Activated effector memory CD4-positive, alpha-beta T cell treated with anti-CD3 and anti-CD28 coated beads, Interleukin-2, amount 50 U/mL, for 16 hours (primary cell): ENCODE measurements around the gene RUFY4.

ENCODE experiments used
- DNase-seq: peaks from one replicate; pipeline ENCODE4 v3.0.0-alpha.2; 2020

RUFY4 gene

GRCh38 chr2:218068721-218069334 lies at the start of gene RUFY4:
Gene RUFY4, plus strand, starts transcription at chr2:218069253. Its CDS starts 1,353 bp downstream, at chr2:218070606.
- peak; percentile 84 for DNase-seq

GRCh38 chr2:218019411-218020060 lies 49.5 kb upstream of the RUFY4 start:
- no peak for DNase-seq

GRCh38 chr2:218020281-218020680 lies 48.8 kb upstream of the RUFY4 start:
- DNase-seq = no peak

- no peak for DNase-seq
These were observed 48.0 kb upstream of the RUFY4 start for GRCh38 chr2:218020966-218021535.

- peak; percentile 56 for DNase-seq
These were observed 47.4 kb upstream of the RUFY4 start for GRCh38 chr2:218021536-218022071.

- peak; percentile 5 for DNase-seq
These were observed 46.8 kb upstream of the RUFY4 start for GRCh38 chr2:218022131-218022850.

GRCh38 chr2:218022851-218023530 lies 46.1 kb upstream of the RUFY4 start:
- peak; percentile 54 for DNase-seq

GRCh38 chr2:218023636-218024035 lies 45.4 kb upstream of the RUFY4 start:
- DNase-seq = peak; percentile 45

GRCh38 chr2:218024336-218024735 lies 44.7 kb upstream of the RUFY4 start:
- peak; percentile 45 for DNase-seq

GRCh38 chr2:218024871-218025270 lies 44.2 kb upstream of the RUFY4 start:
- DNase-seq = peak; percentile 28

- DNase-seq = peak; percentile 44
These were observed 42.8 kb upstream of the RUFY4 start for GRCh38 chr2:218026244-218026643.

- DNase-seq = peak; percentile 53
These were observed 42.2 kb upstream of the RUFY4 start for GRCh38 chr2:218026676-218027425.

GRCh38 chr2:218027426-218028188 lies 41.4 kb upstream of the RUFY4 start:
- DNase-seq = peak; percentile 54

- no peak for DNase-seq
These were observed 40.9 kb upstream of the RUFY4 start for GRCh38 chr2:218028189-218028495.

GRCh38 chr2:218028562-218029348 lies 40.3 kb upstream of the RUFY4 start:
- peak; percentile 46 for DNase-seq

- DNase-seq = peak; percentile 36
These were observed 39.4 kb upstream of the RUFY4 start for GRCh38 chr2:218029366-218030360.

- DNase-seq = no peak
These were observed 38.5 kb upstream of the RUFY4 start for GRCh38 chr2:218030409-218031195.

GRCh38 chr2:218031261-218031660 lies 37.8 kb upstream of the RUFY4 start:
- no peak for DNase-seq
